Mesenchymal stem cell (in vitro differentiated cells and primary cell): ENCODE data around the gene SPRYD7.

Experiments used
- DNase-seq: peaks from one replicate; pipeline ENCODE4 v3.0.0-alpha.2; 2013
- H2AFZ ChIP-seq: one replicate; pipeline ENCODE4 v1.6.1; 2013; ENCODE audit warnings: low read depth, mild to moderate bottlenecking, control low read depth, inconsistent platforms, low read length, moderate library complexity
- H2AK5ac ChIP-seq: 2 replicates; pipeline ENCODE4 v1.6.1; 2013; ENCODE audit warnings: low read length, moderate library complexity, mild to moderate bottlenecking, inconsistent platforms; ENCODE audit not compliant: severe bottlenecking
- H2BK120ac ChIP-seq: one replicate; pipeline ENCODE4 v1.6.1; 2013; ENCODE audit warnings: low read depth, mild to moderate bottlenecking, inconsistent platforms, low read length, moderate library complexity
- H2BK12ac ChIP-seq, 2 experiments: one replicate each; pipeline ENCODE4 v1.6.1; 2013; ENCODE audit warnings: inconsistent platforms in 2 of 2, low read length in 2 of 2, mild to moderate bottlenecking in 2 of 2, moderate library complexity in 2 of 2, control low read depth in 1 of 2
- H2BK15ac ChIP-seq: one replicate; pipeline ENCODE4 v1.6.1; 2013; ENCODE audit warnings: mild to moderate bottlenecking, low read depth, inconsistent platforms; ENCODE audit not compliant: poor library complexity, severe bottlenecking
- H2BK5ac ChIP-seq: 2 replicates; pipeline ENCODE4 v1.6.1; 2013; ENCODE audit warnings: low read depth, mild to moderate bottlenecking, low read length, control low read depth, inconsistent platforms; ENCODE audit not compliant: poor library complexity, severe bottlenecking
- H3K14ac ChIP-seq, 2 experiments: one replicate each; pipeline ENCODE4 v1.6.1; 2013; ENCODE audit warnings: inconsistent platforms in 2 of 2, low read length in 2 of 2, control low read depth in 1 of 2, mild to moderate bottlenecking in 1 of 2, moderate library complexity in 1 of 2
- H3K18ac ChIP-seq, 2 experiments: one replicate each; pipeline ENCODE4 v1.6.1; 2013; ENCODE audit warnings: inconsistent platforms in 2 of 2, low read length in 2 of 2, control low read depth in 1 of 2, low read depth in 1 of 2, mild to moderate bottlenecking in 1 of 2
- H3K23ac ChIP-seq, 2 experiments: one replicate each; pipeline ENCODE4 v1.6.1; 2013; ENCODE audit warnings: inconsistent platforms in 2 of 2, low read length in 2 of 2, mild to moderate bottlenecking in 2 of 2, moderate library complexity in 2 of 2, control low read depth in 1 of 2
- H3K27ac ChIP-seq: 2 replicates; pipeline ENCODE4 v1.5.1; 2013; ENCODE audit warnings: mild to moderate bottlenecking, moderate library complexity, low read length, control low read depth, inconsistent platforms; ENCODE audit not compliant: poor library complexity, severe bottlenecking
- H3K27me3 ChIP-seq, 2 experiments: 2 replicates each; pipeline versions ENCODE4 v1.6.1 to v1.7.0; 2013; ENCODE audit warnings: low read length in 2 of 2, mild to moderate bottlenecking in 2 of 2, moderate library complexity in 2 of 2, control low read depth in 1 of 2, inconsistent platforms in 1 of 2; ENCODE audit not compliant: control insufficient read depth in 1 of 2, insufficient read depth in 1 of 2
- H3K36me3 ChIP-seq, 2 experiments: 2 replicates each; pipeline versions ENCODE4 v1.6.1 to v1.7.0; 2013; ENCODE audit warnings: low read length in 2 of 2, control low read depth in 1 of 2, inconsistent platforms in 1 of 2, low read depth in 1 of 2, mild to moderate bottlenecking in 1 of 2; ENCODE audit not compliant: insufficient read depth in 2 of 2, control insufficient read depth in 1 of 2
- H3K4ac ChIP-seq, 2 experiments: one replicate each; pipeline ENCODE4 v1.6.1; 2013; ENCODE audit warnings: inconsistent platforms in 2 of 2, low read length in 2 of 2, mild to moderate bottlenecking in 2 of 2, moderate library complexity in 2 of 2, control low read depth in 1 of 2, low read depth in 1 of 2
- H3K4me1 ChIP-seq: 2 replicates; pipeline ENCODE4 v1.6.1; 2013; ENCODE audit warnings: low read depth, low read length, control low read depth; ENCODE audit not compliant: control insufficient read depth, insufficient read depth
- H3K4me2 ChIP-seq: 2 replicates; pipeline ENCODE4 v1.6.1; 2013; ENCODE audit warnings: low read length, mild to moderate bottlenecking, inconsistent platforms; ENCODE audit not compliant: poor library complexity, severe bottlenecking
- H3K4me3 ChIP-seq, 2 experiments: 2 replicates each; pipeline versions ENCODE4 v1.5.1 to v1.7.0; 2013; ENCODE audit warnings: low read length in 2 of 2, mild to moderate bottlenecking in 2 of 2, control low read depth in 1 of 2, low read depth in 1 of 2; ENCODE audit not compliant: insufficient read depth in 1 of 2
- H3K79me1 ChIP-seq: replicated peaks from 2 replicates; pipeline ENCODE4 v1.6.1; 2013; ENCODE audit warnings: mild to moderate bottlenecking, control low read depth, low read length, inconsistent platforms; ENCODE audit not compliant: poor library complexity, severe bottlenecking
- H3K9ac ChIP-seq: 2 replicates; pipeline ENCODE4 v1.7.0; 2013; ENCODE audit warnings: mild to moderate bottlenecking, low read length, moderate library complexity
- H3K9me3 ChIP-seq: 2 replicates; pipeline ENCODE4 v1.7.0; 2013; ENCODE audit warnings: mild to moderate bottlenecking, low read length; ENCODE audit not compliant: control insufficient read depth
- H4K8ac ChIP-seq: one replicate; pipeline ENCODE4 v1.6.1; 2013; ENCODE audit warnings: inconsistent platforms, mild to moderate bottlenecking, low read length, moderate library complexity
- H4K91ac ChIP-seq: one replicate; pipeline ENCODE4 v1.6.1; 2013; ENCODE audit warnings: mild to moderate bottlenecking, low read length, inconsistent platforms
- WGBS: methylation state at CpG from one replicate; pipeline ENCODE4 v1.1.7; 2013; ENCODE audit warnings: mixed read lengths; 5-methylcytosine and 5-hydroxymethylcytosine counted together

The SPRYD7 gene

DNA sequence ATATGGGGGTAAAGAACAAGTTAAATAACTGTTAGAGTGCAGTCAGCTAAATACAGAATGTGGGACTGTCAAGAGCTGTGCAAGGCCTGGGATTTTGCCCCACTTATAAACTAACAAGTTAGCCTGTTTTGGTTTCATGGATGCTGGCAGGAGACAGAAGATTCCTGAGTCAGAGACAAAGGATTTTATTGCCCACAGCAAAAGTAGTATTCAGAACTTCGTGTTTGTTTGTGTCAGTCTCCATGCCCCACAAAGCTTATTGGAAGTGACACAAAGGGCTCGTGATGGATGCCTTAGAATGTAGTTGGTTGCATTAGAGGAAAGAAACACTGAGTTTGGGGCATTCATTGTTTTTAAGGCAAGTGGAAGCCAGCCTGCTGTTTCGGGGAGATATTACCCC is 22.2 kb upstream of the SPRYD7 start:
- Histone ChIP-seq H3K9ac (no peak overlapping the region), H2BK15ac (no peak overlapping the region), H3K4me1 (no peaks in the 10 kb centered on the region), H3K18ac (no peak overlapping the region), H3K9me3 (peaks cover 15% of the 10 kb centered on the region), H3K79me1 (peaks cover 1% of the 10 kb centered on the region), H4K91ac (no peak overlapping the region), H3K4me3 (no peak overlapping the region), H2BK120ac (no peak overlapping the region), H2BK5ac (no peak overlapping the region), H3K27ac (no peak overlapping the region), H2AK5ac (no peak overlapping the region), H3K4ac (no peak overlapping the region), H2BK12ac (no peak overlapping the region), H3K4me2 (no peak overlapping the region), H3K23ac (no peak overlapping the region), H2AFZ (no peak overlapping the region), H3K14ac (no peak overlapping the region), H4K8ac (no peak overlapping the region), H3K27me3 (no peaks in the 10 kb centered on the region), H3K36me3 (peaks cover 0 to 57% of the 10 kb centered on the region in 2 experiments)
- no peak for DNase-seq
- WGBS: 94% methylated on average over 3 of the region's 3 CpGs

DNA sequence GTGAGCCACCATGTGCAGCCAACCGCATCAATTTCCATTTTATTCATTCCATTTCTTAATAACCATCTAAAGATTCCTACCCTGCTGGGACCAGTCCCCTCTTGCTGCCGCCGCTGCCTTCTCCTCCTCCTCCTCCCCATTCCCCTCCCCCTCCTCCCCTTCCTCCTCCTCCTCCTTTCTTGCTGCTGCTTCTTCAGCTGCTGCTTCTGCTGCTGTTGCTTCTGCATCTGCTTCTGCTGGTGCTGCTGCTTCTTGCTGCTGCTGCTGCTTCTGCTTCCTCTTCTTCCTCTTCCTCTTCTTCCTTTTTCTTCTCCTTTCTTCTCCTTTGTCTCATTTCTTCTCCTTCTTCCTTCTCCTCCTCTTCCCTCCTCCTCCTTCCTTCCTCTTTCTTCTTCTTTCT is 20.0 kb upstream of the SPRYD7 start:
- H2BK5ac ChIP-seq: no peak overlapping the region
- H3K79me1 ChIP-seq: peaks cover 1% of the 10 kb centered on the region
- no peak overlapping the region for H3K18ac ChIP-seq
- H3K9ac ChIP-seq: no peak overlapping the region
- H3K4me1 ChIP-seq: no peaks in the 10 kb centered on the region
- H2AK5ac ChIP-seq: no peak overlapping the region
- DNase-seq: no peak
- no peak overlapping the region for H3K14ac ChIP-seq
- no peak overlapping the region for H2BK12ac ChIP-seq
- no peak overlapping the region for H3K4ac ChIP-seq
- H2AFZ ChIP-seq: no peak overlapping the region
- WGBS: 73% methylated on average over 3 of the region's 3 CpGs
- H3K9me3 ChIP-seq: peaks cover 10% of the 10 kb centered on the region
- no peak overlapping the region for H3K23ac ChIP-seq
- H3K27me3 ChIP-seq: no peaks in the 10 kb centered on the region
- no peak overlapping the region for H4K91ac ChIP-seq
- H2BK15ac ChIP-seq: no peak overlapping the region
- H3K4me2 ChIP-seq: no peak overlapping the region
- H4K8ac ChIP-seq: no peak overlapping the region
- no peak overlapping the region for H2BK120ac ChIP-seq
- no peak overlapping the region for H3K27ac ChIP-seq
- H3K4me3 ChIP-seq: no peak overlapping the region
- H3K36me3 ChIP-seq: peaks cover 0 to 38% of the 10 kb centered on the region in 2 experiments

DNA sequence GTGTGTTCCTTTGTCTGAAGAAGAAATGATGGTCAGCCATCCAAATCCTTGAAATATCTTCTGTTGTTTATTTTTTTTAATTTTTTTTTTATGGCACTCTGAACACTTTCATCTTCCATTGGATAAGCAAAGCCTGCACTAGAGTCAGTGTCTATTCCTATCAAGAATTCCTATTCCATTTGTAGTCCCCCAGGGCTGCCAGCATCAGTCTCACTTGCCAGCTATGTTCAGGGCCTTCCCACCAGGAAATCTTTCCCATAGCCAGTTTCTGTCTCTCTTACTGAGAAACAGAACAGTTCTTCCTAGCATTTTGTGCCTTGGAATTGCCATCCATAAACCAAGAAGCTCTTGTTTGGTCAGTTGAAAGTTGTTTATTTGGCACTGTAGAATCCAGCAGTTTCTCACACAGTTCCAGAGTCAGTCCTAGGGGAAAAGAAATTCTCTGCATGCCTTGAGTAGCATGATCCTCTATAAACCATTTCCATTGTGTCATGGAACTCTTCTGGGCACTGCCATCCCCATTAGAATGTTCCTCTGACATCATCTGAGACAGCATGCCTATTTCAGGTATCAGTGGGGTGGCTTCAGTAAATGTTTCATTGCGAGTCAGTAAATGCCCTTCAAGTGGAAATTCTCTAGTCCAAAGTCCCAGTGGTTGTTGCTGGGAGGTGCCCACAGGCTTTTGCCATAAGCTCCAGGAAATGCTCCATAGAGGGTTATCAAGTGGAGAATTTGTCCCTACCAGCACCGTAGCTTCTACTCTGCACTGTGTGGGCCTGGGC is 18.7 kb upstream of the SPRYD7 start:
- Histone ChIP-seq H3K27me3 (no peaks in the 10 kb centered on the region), H2BK120ac (no peak overlapping the region), H4K91ac (no peak overlapping the region), H2BK5ac (no peak overlapping the region), H3K9ac (no peak overlapping the region), H3K4me2 (no peak overlapping the region), H2AFZ (peak overlapping the region; percentile 21), H2BK15ac (no peak overlapping the region), H2AK5ac (no peak overlapping the region), H3K36me3 (peaks cover 0 to 33% of the 10 kb centered on the region in 2 experiments), H3K23ac (peak overlapping the region in 1 of 2 experiments; percentile 49), H3K14ac (no peak overlapping the region), H3K18ac (no peak overlapping the region), H3K4me1 (no peaks in the 10 kb centered on the region), H3K27ac (no peak overlapping the region), H4K8ac (no peak overlapping the region), H3K79me1 (peaks cover 1% of the 10 kb centered on the region), H3K4me3 (no peak overlapping the region), H3K9me3 (peaks cover 10% of the 10 kb centered on the region), H2BK12ac (no peak overlapping the region), H3K4ac (no peak overlapping the region)
- peak; percentile 9 for DNase-seq
- 89% methylated on average over 2 of the region's 2 CpGs for WGBS

DNA sequence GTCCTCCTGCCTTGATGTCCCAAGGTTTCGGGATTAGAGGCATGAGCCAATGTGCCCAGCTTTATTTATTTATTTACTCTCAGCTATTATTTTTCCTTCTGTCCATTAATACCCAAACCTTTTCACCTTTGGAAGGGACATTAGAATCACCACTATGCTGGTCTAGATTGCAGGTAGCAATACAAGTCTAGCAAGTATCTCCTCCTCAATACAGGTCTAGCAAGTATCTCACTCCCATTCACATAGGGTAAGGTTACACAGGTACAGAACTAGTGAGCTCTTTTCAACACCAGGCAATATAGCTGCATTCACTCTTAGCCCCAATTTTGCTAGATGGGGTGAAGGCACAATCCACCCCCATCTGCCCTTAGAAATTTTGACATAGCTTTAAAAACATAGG is 17.4 kb upstream of the SPRYD7 start:
- H3K4me2 ChIP-seq: no peak overlapping the region
- H2BK5ac ChIP-seq: no peak overlapping the region
- H2BK12ac ChIP-seq: no peak overlapping the region
- no peak overlapping the region for H3K18ac ChIP-seq
- no peak overlapping the region for H4K8ac ChIP-seq
- peaks cover 1% of the 10 kb centered on the region for H3K79me1 ChIP-seq
- H4K91ac ChIP-seq: no peak overlapping the region
- H3K27ac ChIP-seq: no peak overlapping the region
- DNase-seq: no peak
- H2AFZ ChIP-seq: no peak overlapping the region
- no peak overlapping the region for H2BK120ac ChIP-seq
- no peak overlapping the region for H3K23ac ChIP-seq
- H3K36me3 ChIP-seq: peaks cover 0 to 20% of the 10 kb centered on the region in 2 experiments
- no peak overlapping the region for H3K9ac ChIP-seq
- H3K4ac ChIP-seq: no peak overlapping the region
- WGBS: 97% methylated on average over 1 of the region's 1 CpG
- no peaks in the 10 kb centered on the region for H3K27me3 ChIP-seq
- H2BK15ac ChIP-seq: no peak overlapping the region
- H3K14ac ChIP-seq: no peak overlapping the region
- no peak overlapping the region for H2AK5ac ChIP-seq
- H3K4me3 ChIP-seq: no peak overlapping the region
- H3K9me3 ChIP-seq: no peaks in the 10 kb centered on the region
- no peaks in the 10 kb centered on the region for H3K4me1 ChIP-seq
